ENCODE measurements around the gene NTRK3.

The NTRK3 gene

DNA sequence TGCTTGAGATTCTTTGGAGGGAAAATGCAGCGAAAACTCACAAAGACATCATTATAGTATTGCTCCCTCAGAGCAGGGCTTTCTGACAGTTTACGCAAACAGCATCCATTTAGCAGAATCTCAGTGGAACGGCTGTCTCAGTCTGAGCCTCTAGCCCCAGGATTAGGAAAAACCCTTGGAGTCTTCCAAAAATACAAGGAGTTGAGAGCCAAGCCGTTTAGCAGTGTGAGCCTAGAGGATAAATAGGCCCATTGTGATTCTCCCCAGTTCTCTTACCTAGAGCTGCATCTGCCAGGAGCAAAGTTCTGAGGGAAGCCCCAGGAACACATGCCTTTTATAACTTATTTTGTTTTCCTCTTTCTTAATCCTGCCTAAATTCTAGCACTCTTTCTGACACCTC lies 359.6 kb downstream of the NTRK3 start:
- no peak overlapping the region for H2AFZ ChIP-seq (ENCODE audit: low read length, unreplicated experiment)
- H3K36me3 ChIP-seq (ENCODE audit: insufficient read depth, low read length): no peaks in the 10 kb centered on the region
- no peaks in the 10 kb centered on the region for H3K27me3 ChIP-seq (ENCODE audit: insufficient read depth, low read length)
- no peak overlapping the region for H3K27ac ChIP-seq (ENCODE audit: low read depth, low read length)
- no peak overlapping the region for H3K4me3 ChIP-seq (ENCODE audit: low read depth, low read length)
- no peaks in the 10 kb centered on the region for H3K4me1 ChIP-seq (ENCODE audit: control insufficient read depth, insufficient read depth, low read length, unreplicated experiment)
- H3K79me2 ChIP-seq (ENCODE audit: control insufficient read depth, insufficient read depth, low read length, unreplicated experiment): no peaks in the 10 kb centered on the region

DNA sequence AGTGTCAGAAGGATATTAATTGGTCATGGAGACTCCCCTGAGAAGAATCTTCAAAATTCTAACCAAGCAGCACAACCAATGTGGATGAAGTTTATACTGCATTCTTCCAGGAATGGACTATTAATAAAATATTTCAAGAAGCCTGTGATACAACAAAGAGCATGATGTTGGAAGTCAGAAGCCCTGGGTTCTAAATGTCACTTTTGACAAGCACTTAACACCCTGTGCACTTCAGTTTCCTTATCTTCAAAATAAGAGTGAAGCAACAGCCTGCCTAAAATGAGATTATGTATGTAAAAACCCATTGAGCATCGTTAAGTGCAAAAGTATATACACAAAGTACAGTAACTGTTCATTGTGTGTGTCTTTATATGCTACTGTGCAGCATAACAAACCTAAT lies 369.4 kb downstream of the NTRK3 start:
- Histone ChIP-seq H3K36me3 (ENCODE audit: insufficient read depth, low read length) (no peaks in the 10 kb centered on the region), H3K27ac (ENCODE audit: low read depth, low read length) (no peak overlapping the region), H3K4me3 (ENCODE audit: low read depth, low read length) (no peak overlapping the region), H2AFZ (ENCODE audit: low read length, unreplicated experiment) (no peak overlapping the region), H3K79me2 (ENCODE audit: control insufficient read depth, insufficient read depth, low read length, unreplicated experiment) (no peaks in the 10 kb centered on the region), H3K27me3 (ENCODE audit: insufficient read depth, low read length) (0 out of 2 replicates have a peak, but pooled peaks cover 3% of the 10 kb centered on the region), H3K4me1 (ENCODE audit: control insufficient read depth, insufficient read depth, low read length, unreplicated experiment) (no peaks in the 10 kb centered on the region)

DNA sequence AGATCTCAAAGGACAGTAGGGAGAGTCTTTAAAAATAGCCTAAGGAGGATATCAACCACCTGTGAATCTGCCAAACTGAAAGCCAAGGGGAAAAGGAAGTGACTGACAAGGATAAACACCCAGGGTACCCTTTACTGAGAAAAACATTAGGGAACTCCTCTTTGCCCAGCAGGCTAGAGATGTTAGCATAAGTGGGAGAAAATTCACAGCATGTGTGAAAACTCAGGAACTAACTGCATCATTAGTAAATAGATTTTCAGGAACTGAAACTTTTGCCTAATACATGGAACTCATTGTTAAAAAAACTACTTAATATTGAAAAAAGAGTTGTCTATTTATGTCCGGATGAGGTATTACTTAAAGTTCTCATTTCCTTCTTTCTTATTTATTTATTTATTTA lies 375.5 kb downstream of the NTRK3 start:
- Histone ChIP-seq H3K27me3 (ENCODE audit: insufficient read depth, low read length) (no peaks in the 10 kb centered on the region), H3K79me2 (ENCODE audit: control insufficient read depth, insufficient read depth, low read length, unreplicated experiment) (no peaks in the 10 kb centered on the region), H3K4me1 (ENCODE audit: control insufficient read depth, insufficient read depth, low read length, unreplicated experiment) (peaks cover 7% of the 10 kb centered on the region), H3K36me3 (ENCODE audit: insufficient read depth, low read length) (no peaks in the 10 kb centered on the region), H3K27ac (ENCODE audit: low read depth, low read length) (no peak overlapping the region), H3K4me3 (ENCODE audit: low read depth, low read length) (no peak overlapping the region), H2AFZ (ENCODE audit: low read length, unreplicated experiment) (no peak overlapping the region)

DNA sequence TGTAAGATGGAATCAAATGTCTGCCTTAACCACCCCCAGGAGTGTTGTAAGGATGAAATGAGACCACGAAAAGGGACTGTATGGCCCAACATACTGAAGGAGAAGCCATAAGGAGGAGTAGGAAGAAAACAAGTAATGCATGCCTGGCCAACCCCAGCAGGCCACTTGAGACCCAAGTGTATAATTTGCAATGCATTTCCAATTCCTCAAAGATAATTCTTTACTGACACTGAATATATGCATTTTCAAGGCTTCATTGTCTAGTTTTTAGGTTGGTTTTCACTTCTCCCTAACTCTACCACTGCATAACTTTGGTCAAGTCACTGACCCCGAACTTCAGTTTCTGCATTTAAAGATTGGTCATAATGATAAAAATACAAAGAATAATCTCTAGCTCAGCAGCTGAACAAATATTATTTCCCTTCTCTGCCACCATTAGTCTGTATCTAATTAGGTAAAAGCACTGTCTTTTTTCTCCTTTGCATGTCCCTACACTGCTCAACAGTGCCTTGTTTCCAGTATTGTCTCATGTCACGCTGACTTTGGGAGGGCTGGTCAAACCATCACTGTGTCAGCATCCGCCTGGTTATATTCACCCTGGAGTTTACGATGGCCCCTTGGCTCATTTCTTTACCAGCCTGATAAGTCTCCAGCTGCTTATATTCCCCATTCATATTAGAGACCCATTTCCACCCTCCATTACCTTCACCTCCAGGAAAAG lies 378.6 kb downstream of the NTRK3 start:
- Histone ChIP-seq H3K27ac (ENCODE audit: low read depth, low read length) (no peak overlapping the region), H3K27me3 (ENCODE audit: insufficient read depth, low read length) (no peaks in the 10 kb centered on the region), H3K4me3 (ENCODE audit: low read depth, low read length) (no peak overlapping the region), H2AFZ (ENCODE audit: low read length, unreplicated experiment) (no peak overlapping the region), H3K4me1 (ENCODE audit: control insufficient read depth, insufficient read depth, low read length, unreplicated experiment) (peaks cover 7% of the 10 kb centered on the region), H3K36me3 (ENCODE audit: insufficient read depth, low read length) (no peaks in the 10 kb centered on the region), H3K79me2 (ENCODE audit: control insufficient read depth, insufficient read depth, low read length, unreplicated experiment) (no peaks in the 10 kb centered on the region)

DNA sequence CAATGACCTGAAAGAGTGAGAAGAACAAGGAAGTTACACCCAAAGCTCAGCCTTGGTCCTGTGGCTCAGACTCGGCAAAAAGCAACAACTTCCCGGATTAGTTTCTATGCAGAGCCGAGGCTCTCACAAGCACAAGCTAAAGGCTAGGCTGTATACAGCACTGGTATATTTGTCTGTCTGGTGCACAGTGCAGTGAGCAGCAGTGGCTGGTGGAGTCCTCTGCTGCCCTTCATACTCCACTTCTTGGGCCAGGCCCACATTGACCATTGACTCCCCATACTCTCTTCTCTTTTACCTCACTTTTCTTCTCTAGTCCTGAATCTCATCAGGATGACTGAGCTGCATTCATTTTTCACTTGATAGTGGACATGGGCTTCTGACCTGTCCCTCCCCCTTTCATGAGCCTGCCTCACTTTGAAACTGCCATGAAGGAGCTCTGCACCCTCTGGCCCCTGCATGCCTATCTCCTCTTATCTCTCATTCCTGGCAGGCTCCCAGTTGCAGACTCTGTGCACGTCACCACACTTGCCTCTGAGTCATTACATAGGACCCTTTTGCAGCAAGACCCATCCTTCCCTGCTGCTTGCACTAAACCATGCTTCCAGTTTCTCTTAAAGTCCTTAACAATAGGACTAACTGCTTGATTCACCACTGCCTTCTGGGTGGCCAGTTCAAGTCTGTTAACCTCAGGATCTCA lies 379.3 kb downstream of the NTRK3 start:
- no peaks in the 10 kb centered on the region for H3K36me3 ChIP-seq (ENCODE audit: insufficient read depth, low read length)
- no peak overlapping the region for H2AFZ ChIP-seq (ENCODE audit: low read length, unreplicated experiment)
- no peaks in the 10 kb centered on the region for H3K79me2 ChIP-seq (ENCODE audit: control insufficient read depth, insufficient read depth, low read length, unreplicated experiment)
- H3K4me1 ChIP-seq (ENCODE audit: control insufficient read depth, insufficient read depth, low read length, unreplicated experiment): peaks cover 14% of the 10 kb centered on the region
- H3K27me3 ChIP-seq (ENCODE audit: insufficient read depth, low read length): no peaks in the 10 kb centered on the region
- no peak overlapping the region for H3K27ac ChIP-seq (ENCODE audit: low read depth, low read length)
- no peak overlapping the region for H3K4me3 ChIP-seq (ENCODE audit: low read depth, low read length)

DNA sequence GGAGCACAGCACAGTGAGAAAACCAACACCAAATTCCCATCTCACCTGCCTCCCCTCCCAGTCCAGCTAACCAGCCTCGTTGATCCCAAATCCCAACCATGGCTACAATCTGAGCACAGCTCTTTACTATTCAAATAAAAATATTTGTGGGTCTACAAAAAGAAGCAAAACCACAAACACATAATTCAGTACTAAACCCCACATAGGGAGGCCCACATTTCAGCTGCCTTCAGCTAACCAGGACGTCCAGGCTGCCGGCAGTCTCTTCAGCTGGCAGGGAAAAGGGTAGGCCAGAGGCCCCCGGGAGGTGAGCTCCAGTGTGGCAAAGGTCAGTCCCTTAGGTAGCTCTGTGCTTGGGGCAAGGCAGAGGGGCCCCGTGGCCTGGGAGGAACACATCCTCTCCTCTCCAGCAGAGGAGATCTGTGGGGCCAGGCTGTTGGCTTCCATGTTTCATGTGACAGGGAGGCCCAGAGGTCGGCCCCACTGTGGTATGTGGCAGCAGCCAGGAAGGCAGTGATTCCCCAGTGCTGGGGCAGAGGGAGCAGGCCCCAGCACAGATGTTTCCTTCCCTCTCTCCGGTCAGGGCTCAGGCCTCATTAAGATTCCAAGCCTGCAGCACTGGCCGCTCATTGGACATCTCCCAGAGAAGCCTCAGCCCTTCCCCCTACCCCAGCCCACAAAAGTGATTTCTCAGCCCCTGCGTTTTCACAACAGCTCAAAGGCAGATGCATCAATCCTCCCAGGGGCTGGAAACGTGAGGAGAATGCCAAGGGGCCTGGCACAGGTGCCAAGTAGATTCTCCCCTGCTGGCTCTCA lies 381.4 kb downstream of the NTRK3 start:
- H3K27ac ChIP-seq (ENCODE audit: low read depth, low read length): no peak overlapping the region
- no peaks in the 10 kb centered on the region for H3K79me2 ChIP-seq (ENCODE audit: control insufficient read depth, insufficient read depth, low read length, unreplicated experiment)
- H3K27me3 ChIP-seq (ENCODE audit: insufficient read depth, low read length): no peaks in the 10 kb centered on the region
- H3K4me3 ChIP-seq (ENCODE audit: low read depth, low read length): no peak overlapping the region
- H2AFZ ChIP-seq (ENCODE audit: low read length, unreplicated experiment): no peak overlapping the region
- H3K4me1 ChIP-seq (ENCODE audit: control insufficient read depth, insufficient read depth, low read length, unreplicated experiment): peaks cover 32% of the 10 kb centered on the region
- no peaks in the 10 kb centered on the region for H3K36me3 ChIP-seq (ENCODE audit: insufficient read depth, low read length)

DNA sequence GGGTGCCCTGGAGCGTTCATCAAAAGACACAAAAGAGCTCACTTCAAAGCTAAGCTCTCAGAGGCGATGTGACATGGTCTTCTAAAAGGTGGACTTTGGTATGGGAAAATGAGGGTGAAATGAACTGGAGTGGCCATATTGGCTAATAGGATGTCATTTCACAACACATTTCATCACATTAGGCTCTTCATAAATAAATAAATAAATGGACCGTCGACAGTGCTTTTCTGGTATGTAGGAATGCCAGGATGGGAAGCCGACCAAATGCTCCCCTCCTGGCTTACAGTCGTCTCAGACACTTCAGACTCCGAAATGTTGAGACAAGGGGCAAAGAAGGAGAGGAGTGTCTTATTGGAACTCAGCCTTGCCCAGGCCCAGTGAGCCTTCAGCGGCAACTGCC lies 383.0 kb downstream of the NTRK3 start:
- H3K27me3 ChIP-seq (ENCODE audit: insufficient read depth, low read length): no peaks in the 10 kb centered on the region
- no peak overlapping the region for H2AFZ ChIP-seq (ENCODE audit: low read length, unreplicated experiment)
- H3K27ac ChIP-seq (ENCODE audit: low read depth, low read length): no peak overlapping the region
- no peaks in the 10 kb centered on the region for H3K79me2 ChIP-seq (ENCODE audit: control insufficient read depth, insufficient read depth, low read length, unreplicated experiment)
- H3K4me3 ChIP-seq (ENCODE audit: low read depth, low read length): no peak overlapping the region
- H3K4me1 ChIP-seq (ENCODE audit: control insufficient read depth, insufficient read depth, low read length, unreplicated experiment): peaks cover 32% of the 10 kb centered on the region
- no peaks in the 10 kb centered on the region for H3K36me3 ChIP-seq (ENCODE audit: insufficient read depth, low read length)

DNA sequence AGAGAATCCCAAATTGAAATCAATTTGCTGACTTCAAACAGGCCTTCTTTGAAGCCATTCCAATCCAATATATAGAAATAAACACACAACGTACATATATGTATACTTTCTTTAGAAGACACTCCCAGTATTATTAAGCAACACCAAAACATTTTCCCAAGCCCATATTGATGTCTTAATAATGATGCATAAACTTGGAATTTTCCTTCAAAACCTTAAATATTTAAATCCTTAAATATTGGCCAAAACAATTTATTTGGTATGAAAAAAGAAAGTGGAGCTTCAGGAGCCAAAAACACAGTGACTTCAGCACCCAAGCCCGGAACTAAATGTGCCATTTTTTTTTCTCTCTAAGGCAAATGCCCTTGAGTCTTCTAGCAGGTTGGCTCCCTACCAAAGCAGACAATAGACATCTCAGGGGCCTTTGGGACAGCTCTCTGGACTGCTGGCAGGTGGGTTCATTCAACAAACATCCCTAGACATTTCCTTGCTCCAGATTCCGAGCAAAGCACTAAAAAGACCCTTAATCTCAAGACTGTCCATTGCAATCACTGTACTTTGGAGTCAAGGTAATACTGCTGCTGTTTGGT lies 384.7 kb downstream of the NTRK3 start:
- H3K4me1 ChIP-seq (ENCODE audit: control insufficient read depth, insufficient read depth, low read length, unreplicated experiment): peaks cover 24% of the 10 kb centered on the region
- H2AFZ ChIP-seq (ENCODE audit: low read length, unreplicated experiment): peak overlapping the region; percentile 50
- no peaks in the 10 kb centered on the region for H3K36me3 ChIP-seq (ENCODE audit: insufficient read depth, low read length)
- no peaks in the 10 kb centered on the region for H3K27me3 ChIP-seq (ENCODE audit: insufficient read depth, low read length)
- H3K79me2 ChIP-seq (ENCODE audit: control insufficient read depth, insufficient read depth, low read length, unreplicated experiment): no peaks in the 10 kb centered on the region
- peak overlapping the region; percentile 91 for H3K27ac ChIP-seq (ENCODE audit: low read depth, low read length)
- peak overlapping the region; percentile 27; the same call in 1 of the 2 replicates for H3K4me3 ChIP-seq (ENCODE audit: low read depth, low read length)

DNA sequence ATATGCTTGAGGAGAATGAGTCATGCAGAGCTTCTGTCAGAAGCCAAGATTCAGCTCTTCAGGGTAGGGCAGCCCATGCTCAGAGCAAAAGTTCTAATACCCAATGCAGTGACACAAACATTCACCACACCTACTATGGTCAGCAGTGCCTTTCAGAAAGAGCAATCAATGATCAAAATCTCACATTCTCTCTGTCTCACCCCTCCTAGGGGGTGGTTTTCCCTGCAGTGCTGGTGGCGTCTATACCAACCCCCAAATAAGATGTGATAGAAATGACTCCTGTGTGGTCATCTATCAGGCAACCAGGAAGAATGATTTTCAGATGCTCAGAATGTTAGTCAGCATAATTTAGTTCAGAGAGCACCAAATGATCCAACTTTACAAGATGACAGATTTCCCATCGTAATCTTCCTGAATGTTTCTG lies 385.3 kb downstream of the NTRK3 start:
- peak overlapping the region; percentile 50 for H2AFZ ChIP-seq (ENCODE audit: low read length, unreplicated experiment)

DNA sequence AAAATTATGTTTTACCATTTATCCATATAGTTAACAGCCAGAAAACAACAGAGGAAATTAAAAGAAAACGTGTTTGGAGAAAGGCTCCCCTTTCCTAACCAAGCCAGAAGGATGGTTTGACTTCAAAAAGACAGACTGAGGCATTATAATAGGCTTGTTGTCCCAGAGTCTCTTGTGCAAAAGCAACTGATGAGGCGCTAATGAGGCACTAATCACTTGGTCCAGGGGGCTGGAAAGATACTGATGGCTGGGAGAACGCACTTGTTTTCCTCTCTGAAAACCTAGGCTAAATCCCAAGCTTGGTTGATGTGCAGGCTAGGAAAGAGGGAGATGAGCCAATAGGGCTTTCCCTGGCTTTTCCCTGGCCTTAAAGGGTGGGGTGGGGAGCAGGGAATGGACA lies 389.6 kb downstream of the NTRK3 start:
- peaks cover 14% of the 10 kb centered on the region; the same call in 1 of the 2 replicates for H3K27me3 ChIP-seq (ENCODE audit: insufficient read depth, low read length)
- H2AFZ ChIP-seq (ENCODE audit: low read length, unreplicated experiment): no peak overlapping the region
- H3K27ac ChIP-seq (ENCODE audit: low read depth, low read length): no peak overlapping the region
- H3K4me3 ChIP-seq (ENCODE audit: low read depth, low read length): no peak overlapping the region
- peaks cover 15% of the 10 kb centered on the region for H3K4me1 ChIP-seq (ENCODE audit: control insufficient read depth, insufficient read depth, low read length, unreplicated experiment)
- no peaks in the 10 kb centered on the region for H3K79me2 ChIP-seq (ENCODE audit: control insufficient read depth, insufficient read depth, low read length, unreplicated experiment)
- H3K36me3 ChIP-seq (ENCODE audit: insufficient read depth, low read length): no peaks in the 10 kb centered on the region

More for the DNA sequence above, 385.3 kb downstream of the NTRK3 start:
- Histone ChIP-seq H3K27ac (ENCODE audit: low read depth, low read length) (peak overlapping the region; percentile 91), H3K4me3 (ENCODE audit: low read depth, low read length) (peak overlapping the region; percentile 27; the same call in 1 of the 2 replicates), H3K27me3 (ENCODE audit: insufficient read depth, low read length) (no peaks in the 10 kb centered on the region), H3K79me2 (ENCODE audit: control insufficient read depth, insufficient read depth, low read length, unreplicated experiment) (no peaks in the 10 kb centered on the region), H3K36me3 (ENCODE audit: insufficient read depth, low read length) (no peaks in the 10 kb centered on the region), H3K4me1 (ENCODE audit: control insufficient read depth, insufficient read depth, low read length, unreplicated experiment) (peaks cover 24% of the 10 kb centered on the region)

Data from ACC112 (cell line).